Measurements from ENCODE around the gene NUDT8.
"Not testable (repeated sequence)": the region's sequence is repeated elsewhere in the genome, so short reads cannot be mapped to it uniquely, and the experiment has no call there.

Gene NUDT8

DNA sequence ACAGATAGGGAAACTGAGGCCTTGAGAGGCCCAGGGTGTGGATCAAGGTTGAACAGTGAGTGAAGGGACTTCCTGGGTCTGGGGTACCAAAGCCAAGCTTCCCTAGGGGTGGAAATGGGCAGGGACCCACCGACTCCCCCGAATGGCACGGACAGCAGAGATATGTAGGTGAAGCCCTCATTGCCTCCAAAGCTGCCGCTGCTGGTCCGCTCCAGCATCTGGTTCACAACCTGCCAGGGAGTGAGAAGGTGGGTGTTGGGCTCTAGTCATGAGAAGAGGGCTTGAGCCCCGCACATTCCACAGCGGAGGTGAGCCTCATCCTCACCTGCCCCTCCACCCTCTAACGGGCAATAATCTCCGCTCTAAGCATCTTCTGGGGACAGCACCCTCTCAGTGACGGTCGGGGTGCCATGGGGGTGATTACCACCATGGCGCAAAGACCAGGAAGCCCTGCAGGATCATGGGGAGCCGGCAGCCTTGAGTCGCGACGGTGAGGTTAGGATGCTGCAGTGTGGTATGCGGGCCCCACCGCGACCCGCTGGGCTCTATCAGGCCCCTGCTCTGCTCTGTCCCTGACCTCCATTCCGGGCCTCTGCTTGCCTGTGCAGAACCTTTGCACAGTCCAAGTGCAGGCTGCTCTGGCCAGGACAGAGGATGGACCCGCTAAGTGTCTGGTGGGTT, 33.9 kb upstream of the NUDT8 start:
- no peaks in the 10 kb centered on the region for H3K9me3 ChIP-seq (ENCODE audit: low read depth, low read length)
- no peak overlapping the region for H3K27ac ChIP-seq
- no peak for DNase-seq (ENCODE audit: low read depth, low spot score)
- H3K36me3 ChIP-seq (ENCODE audit: insufficient read depth, low read length) = no peaks in the 10 kb centered on the region
- no peak overlapping the region for H3K9ac ChIP-seq (ENCODE audit: insufficient read length)
- TF ChIP-seq FOXP2 (optimal IDR thresholded peaks at IDR 0.05; ENCODE audit: control extremely low read depth, extremely low read length, insufficient read depth) (no peak), POLR2AphosphoS5 (IDR thresholded peaks at IDR 0.05; ENCODE audit: borderline replicate concordance, low read depth, low read length) (no peak), EZH2 (IDR thresholded peaks at IDR 0.05) (no peak)
- no peak overlapping the region for H3K4me3 ChIP-seq

- H3K36me3 ChIP-seq (ENCODE audit: insufficient read depth, low read length) = no peaks in the 10 kb centered on the region
- no peaks in the 10 kb centered on the region for H3K9me3 ChIP-seq (ENCODE audit: low read depth, low read length)
- no peak overlapping the region for H3K27ac ChIP-seq
- H3K9ac ChIP-seq (ENCODE audit: insufficient read length) = no peak overlapping the region
- TF ChIP-seq EZH2 (IDR thresholded peaks at IDR 0.05) = no peak
- no peak for TF ChIP-seq FOXP2 (optimal IDR thresholded peaks at IDR 0.05; ENCODE audit: control extremely low read depth, extremely low read length, insufficient read depth)
- no peak for TF ChIP-seq POLR2AphosphoS5 (IDR thresholded peaks at IDR 0.05; ENCODE audit: borderline replicate concordance, low read depth, low read length)
- DNase-seq (ENCODE audit: low read depth, low spot score) = no peak
- H3K4me3 ChIP-seq = no peak overlapping the region
These were observed 33.2 kb upstream of the NUDT8 start for GRCh38 chr11:67662835-67663531.

DNA sequence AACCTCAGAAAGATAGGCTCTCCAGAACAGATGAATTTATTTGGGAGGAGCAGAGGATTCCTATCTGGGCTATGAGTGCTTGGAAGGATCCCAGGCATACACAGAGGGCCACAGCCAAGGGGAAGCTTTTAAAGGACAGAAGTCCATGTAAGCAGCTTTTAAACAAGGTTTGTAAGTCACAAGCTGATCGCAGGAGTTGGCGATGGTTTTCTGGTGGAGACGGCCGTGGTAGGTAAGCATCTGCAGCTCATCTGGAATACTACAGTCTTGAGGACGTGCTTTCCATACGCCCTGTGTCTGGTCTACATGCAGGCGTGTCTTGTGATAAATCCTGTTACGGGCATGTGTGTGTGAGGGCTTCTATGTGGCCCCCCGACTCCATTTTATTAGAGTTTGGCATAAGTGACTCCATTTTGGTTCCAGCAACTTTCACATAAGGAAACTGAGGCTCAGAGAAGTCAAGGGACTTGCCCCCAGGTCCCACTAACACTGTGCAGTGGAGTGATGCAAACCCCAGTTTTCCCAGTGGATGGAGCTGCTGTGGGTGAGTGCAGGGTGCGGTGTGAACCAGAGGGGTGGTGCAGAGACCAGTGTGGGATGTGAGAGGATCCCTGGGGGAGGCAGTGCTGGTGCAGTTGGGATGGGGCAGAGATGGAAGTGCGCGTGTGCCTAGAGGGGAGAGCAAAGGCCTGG, 32.6 kb upstream of the NUDT8 start:
- no peak for TF ChIP-seq FOXP2 (optimal IDR thresholded peaks at IDR 0.05; ENCODE audit: control extremely low read depth, extremely low read length, insufficient read depth)
- TF ChIP-seq POLR2AphosphoS5 (IDR thresholded peaks at IDR 0.05; ENCODE audit: borderline replicate concordance, low read depth, low read length) = no peak
- TF ChIP-seq EZH2 (IDR thresholded peaks at IDR 0.05) = no peak
- H3K4me3 ChIP-seq = no peak overlapping the region
- no peak for DNase-seq (ENCODE audit: low read depth, low spot score)
- H3K27ac ChIP-seq = no peak overlapping the region
- no peak overlapping the region for H3K9ac ChIP-seq (ENCODE audit: insufficient read length)
- H3K9me3 ChIP-seq (ENCODE audit: low read depth, low read length) = no peaks in the 10 kb centered on the region; the same call in 1 of the 2 replicates
- H3K36me3 ChIP-seq (ENCODE audit: insufficient read depth, low read length) = no peaks in the 10 kb centered on the region

GRCh38 chr11:67660752-67661151, 31.0 kb upstream of the NUDT8 start:
- H3K36me3 ChIP-seq (ENCODE audit: insufficient read depth, low read length); H3K27ac ChIP-seq; H3K9me3 ChIP-seq (ENCODE audit: low read depth, low read length); H3K4me3 ChIP-seq; DNase-seq (ENCODE audit: low read depth, low spot score); H3K9ac ChIP-seq (ENCODE audit: insufficient read length): not testable (repeated sequence)

DNA sequence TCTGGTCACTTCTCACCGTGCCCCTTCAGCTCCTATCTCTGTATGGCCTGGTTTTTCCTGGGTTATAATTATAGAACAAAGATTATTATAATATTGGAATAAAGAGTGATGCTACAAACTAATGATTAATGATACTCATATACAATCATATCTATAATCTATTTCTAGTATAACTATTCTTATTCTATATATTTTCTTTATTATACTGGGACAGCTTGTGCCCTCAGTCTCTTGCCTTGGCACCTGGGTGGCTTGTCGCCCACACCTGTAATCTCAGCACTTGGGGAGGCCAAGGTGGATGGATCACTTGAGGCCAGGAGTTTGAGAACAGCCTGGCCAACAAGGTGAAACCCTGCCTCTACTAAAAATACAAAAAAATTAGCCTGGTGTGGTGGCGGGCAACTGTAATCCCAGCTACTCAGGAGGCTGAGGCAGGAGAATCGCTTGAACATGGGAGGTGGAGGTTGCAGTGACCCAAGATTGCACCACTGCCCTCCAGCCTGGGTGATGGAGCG, 30.0 kb upstream of the NUDT8 start:
- not testable (repeated sequence) for H3K36me3 ChIP-seq (ENCODE audit: insufficient read depth, low read length); H3K9ac ChIP-seq (ENCODE audit: insufficient read length); DNase-seq (ENCODE audit: low read depth, low spot score); H3K27ac ChIP-seq; H3K9me3 ChIP-seq (ENCODE audit: low read depth, low read length); H3K4me3 ChIP-seq

- no peaks in the 10 kb centered on the region; the same call in 1 of the 2 replicates for H3K9me3 ChIP-seq (ENCODE audit: low read depth, low read length)
- no peak for TF ChIP-seq FOXP2 (optimal IDR thresholded peaks at IDR 0.05; ENCODE audit: control extremely low read depth, extremely low read length, insufficient read depth)
- H3K27ac ChIP-seq = no peak overlapping the region
These were observed 27.6 kb upstream of the NUDT8 start for GRCh38 chr11:67657300-67657699.

DNA sequence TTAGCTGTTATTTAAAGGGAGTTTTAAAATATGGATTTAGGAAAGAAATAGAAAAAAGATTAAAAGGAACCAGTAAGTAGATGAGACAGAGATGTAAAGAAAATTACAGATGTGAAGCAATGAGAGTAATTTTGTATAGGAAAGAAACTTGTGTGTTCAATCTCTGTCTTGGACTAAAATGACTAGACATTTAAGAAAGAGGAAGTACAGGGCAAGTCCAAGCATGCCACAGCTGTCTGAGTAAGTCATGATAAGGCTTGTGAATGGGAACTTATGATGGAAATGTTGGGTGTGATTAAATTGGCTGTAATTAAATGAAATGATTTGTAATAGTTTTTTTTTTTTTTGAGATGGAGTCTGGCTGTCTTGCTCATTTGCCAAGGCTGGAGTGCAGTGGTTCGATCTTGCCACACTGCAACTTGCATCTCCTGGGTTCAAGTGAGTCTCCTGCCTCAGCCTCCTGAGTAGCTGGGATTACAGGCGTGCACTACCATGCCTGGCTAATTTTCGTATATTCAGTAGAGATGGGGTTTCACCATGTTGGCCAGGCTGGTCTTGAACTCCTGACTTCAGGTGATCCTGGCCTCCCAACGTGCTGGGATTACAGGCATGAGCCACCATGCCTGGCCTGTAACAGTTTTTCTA, 26.7 kb upstream of the NUDT8 start:
- no peak for DNase-seq (ENCODE audit: low read depth, low spot score)
- Histone ChIP-seq H3K36me3 (ENCODE audit: insufficient read depth, low read length) (no peaks in the 10 kb centered on the region), H3K27ac (no peak overlapping the region), H3K4me3 (no peak overlapping the region), H3K9ac (ENCODE audit: insufficient read length) (no peak overlapping the region), H3K9me3 (ENCODE audit: low read depth, low read length) (no peaks in the 10 kb centered on the region; the same call in 1 of the 2 replicates)
- TF ChIP-seq POLR2AphosphoS5 (IDR thresholded peaks at IDR 0.05; ENCODE audit: borderline replicate concordance, low read depth, low read length) (no peak), FOXP2 (optimal IDR thresholded peaks at IDR 0.05; ENCODE audit: control extremely low read depth, extremely low read length, insufficient read depth) (no peak), EZH2 (IDR thresholded peaks at IDR 0.05) (no peak)

More at GRCh38 chr11:67657300-67657699, 27.6 kb upstream of the NUDT8 start:
- Histone ChIP-seq H3K4me3 (no peak overlapping the region), H3K36me3 (ENCODE audit: insufficient read depth, low read length) (no peaks in the 10 kb centered on the region), H3K9ac (ENCODE audit: insufficient read length) (no peak overlapping the region)
- DNase-seq (ENCODE audit: low read depth, low spot score) = no peak

- H3K4me3 ChIP-seq = no peak overlapping the region
- TF ChIP-seq POLR2AphosphoS5 (IDR thresholded peaks at IDR 0.05; ENCODE audit: borderline replicate concordance, low read depth, low read length) = no peak
- TF ChIP-seq EZH2 (IDR thresholded peaks at IDR 0.05) = no peak
- TF ChIP-seq FOXP2 (optimal IDR thresholded peaks at IDR 0.05; ENCODE audit: control extremely low read depth, extremely low read length, insufficient read depth) = no peak
- no peaks in the 10 kb centered on the region for H3K36me3 ChIP-seq (ENCODE audit: insufficient read depth, low read length)
- H3K9ac ChIP-seq (ENCODE audit: insufficient read length) = no peak overlapping the region
- H3K27ac ChIP-seq = no peak overlapping the region
- no peak for DNase-seq (ENCODE audit: low read depth, low spot score)
- no peaks in the 10 kb centered on the region; the same call in 1 of the 2 replicates for H3K9me3 ChIP-seq (ENCODE audit: low read depth, low read length)
These were observed 24.5 kb upstream of the NUDT8 start for GRCh38 chr11:67654225-67654624.
